GM21786 (cell line): ENCODE measurements around the gene AMOTL1.
A peak's percentile ranks its signal among the peaks of the same experiment; 100 is the strongest.

Experiments
- ATAC-seq: cut with Tn5 transposase; IDR thresholded peaks from one replicate; pipeline ENCODE4 v1.9.1; 2021; ENCODE audit not compliant: unreplicated experiment

AMOTL1 gene

GRCh38 chr11:94853836-94854235 lies 85.7 kb downstream of the AMOTL1 start:
- no peak for ATAC-seq

GRCh38 chr11:94854770-94855633 lies 86.8 kb downstream of the AMOTL1 start:
- no peak for ATAC-seq

DNA sequence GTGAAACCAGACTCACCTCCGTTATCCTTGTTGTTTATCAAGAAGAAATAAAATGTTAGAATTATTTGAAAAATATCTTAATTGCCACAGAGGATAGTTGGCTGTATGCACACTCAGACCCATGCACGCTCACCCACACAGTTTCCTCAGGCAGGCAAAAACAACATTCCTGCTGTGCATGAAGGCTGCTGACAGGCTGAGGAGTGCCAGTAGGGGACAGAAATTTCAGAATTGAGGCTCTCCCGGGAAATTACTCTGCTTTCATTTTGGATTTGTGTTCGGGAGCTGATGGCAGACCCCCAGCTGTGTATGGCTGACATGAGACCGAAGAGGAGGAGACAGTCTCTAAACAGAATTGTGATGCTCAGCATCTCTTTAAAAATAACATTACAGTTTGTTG lies 87.5 kb downstream of the AMOTL1 start:
- ATAC-seq: no peak

- no peak for ATAC-seq
Observed at GRCh38 chr11:94856443-94856842, 88.3 kb downstream of the AMOTL1 start.

DNA sequence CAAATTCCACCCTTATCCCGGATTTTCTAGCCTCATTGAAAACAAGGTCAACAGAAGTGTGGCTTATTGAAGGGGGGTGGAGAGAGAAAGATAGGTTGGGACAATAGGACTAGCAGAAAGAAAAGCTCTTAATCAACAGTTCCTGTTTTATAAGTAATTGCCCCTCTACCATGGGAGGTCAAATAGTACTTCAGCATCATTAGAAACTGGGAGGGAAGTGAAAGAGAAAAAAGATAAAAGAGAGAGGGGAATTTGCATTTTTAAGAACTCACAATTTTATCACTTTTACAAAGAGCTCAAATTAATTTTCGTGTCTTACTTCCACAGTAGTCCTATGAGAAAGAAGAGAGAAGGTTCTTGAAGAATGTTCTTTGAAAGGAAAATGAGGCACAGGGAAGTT lies 89.2 kb downstream of the AMOTL1 start:
- ATAC-seq: no peak

GRCh38 chr11:94858012-94858705 lies 90.0 kb downstream of the AMOTL1 start:
- ATAC-seq: no peak

GRCh38 chr11:94860333-94860732 lies 92.2 kb downstream of the AMOTL1 start:
- ATAC-seq: no peak

- ATAC-seq: no peak
Observed at GRCh38 chr11:94861306-94861845, 93.2 kb downstream of the AMOTL1 start.

- ATAC-seq: no peak
Observed at GRCh38 chr11:94862926-94863880, 95.0 kb downstream of the AMOTL1 start.

- ATAC-seq: no peak
Observed at GRCh38 chr11:94864506-94865045, 96.4 kb downstream of the AMOTL1 start.

DNA sequence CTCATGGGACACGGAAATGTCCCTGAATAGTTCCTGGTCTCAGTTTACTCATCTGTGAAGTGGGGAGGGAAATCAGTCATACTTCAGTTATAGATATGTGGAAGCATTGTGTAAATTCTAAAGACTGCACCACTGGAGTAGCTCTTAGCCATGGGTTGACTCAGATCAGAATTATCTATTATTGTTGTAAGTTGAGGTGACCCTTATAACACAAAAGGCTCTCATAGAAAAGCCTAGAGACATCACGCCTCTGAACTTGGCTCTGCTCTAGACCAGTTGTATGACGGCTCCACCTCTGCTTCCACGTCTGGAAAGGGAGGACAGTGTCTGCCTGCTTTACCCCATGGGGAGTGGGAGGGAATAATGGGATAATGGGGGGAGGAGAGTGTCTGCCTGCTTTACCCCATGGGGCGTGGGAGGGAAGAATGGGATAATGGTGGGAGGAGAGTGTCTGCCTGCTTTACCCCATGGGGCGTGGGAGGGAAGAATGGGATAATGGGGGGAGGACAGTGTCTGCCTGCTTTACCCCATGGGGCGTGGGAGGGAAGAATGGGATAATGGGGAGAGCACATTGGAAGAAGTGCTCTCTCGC lies 98.2 kb downstream of the AMOTL1 start:
- no peak for ATAC-seq

GRCh38 chr11:94866936-94867795 lies 99.0 kb downstream of the AMOTL1 start:
- ATAC-seq: peak; percentile 48

DNA sequence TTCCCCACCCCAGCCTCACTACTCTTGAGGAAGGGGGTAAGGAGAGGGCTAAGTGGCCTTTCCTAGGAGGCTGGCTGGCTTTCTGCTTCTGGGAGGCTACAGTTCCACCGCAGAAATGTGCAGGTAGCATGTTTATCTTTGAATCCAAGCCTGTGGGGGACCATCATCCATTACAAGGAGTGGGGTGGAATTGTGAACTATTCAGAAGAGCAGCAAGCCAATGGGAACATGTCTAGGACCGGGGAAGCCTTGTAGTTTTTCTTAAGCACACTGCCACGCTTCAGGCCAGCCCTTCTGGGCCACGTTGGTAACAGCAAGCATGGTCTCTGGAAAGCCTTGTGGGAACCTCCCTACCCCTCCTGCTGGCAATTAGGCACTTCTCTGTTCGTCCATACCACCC lies 100.3 kb downstream of the AMOTL1 start:
- no peak for ATAC-seq

DNA sequence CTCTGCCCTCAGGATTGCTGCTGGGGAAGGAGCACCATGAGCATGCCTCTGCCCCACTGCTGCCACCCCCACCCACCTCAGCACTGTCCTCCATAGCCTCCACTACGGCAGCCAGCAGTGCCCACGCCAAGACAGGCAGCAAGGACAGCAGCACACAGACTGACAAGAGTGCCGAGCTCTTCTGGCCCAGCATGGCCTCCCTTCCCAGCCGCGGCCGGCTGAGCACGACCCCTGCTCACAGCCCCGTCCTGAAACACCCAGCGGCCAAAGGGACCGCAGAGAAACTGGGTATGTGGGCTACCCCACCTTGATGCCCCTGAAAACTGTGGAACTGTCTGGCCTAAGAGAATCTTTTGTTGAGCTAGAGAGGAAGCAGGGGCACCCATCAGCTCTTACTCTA lies 101.0 kb downstream of the AMOTL1 start:
- ATAC-seq: no peak

DNA sequence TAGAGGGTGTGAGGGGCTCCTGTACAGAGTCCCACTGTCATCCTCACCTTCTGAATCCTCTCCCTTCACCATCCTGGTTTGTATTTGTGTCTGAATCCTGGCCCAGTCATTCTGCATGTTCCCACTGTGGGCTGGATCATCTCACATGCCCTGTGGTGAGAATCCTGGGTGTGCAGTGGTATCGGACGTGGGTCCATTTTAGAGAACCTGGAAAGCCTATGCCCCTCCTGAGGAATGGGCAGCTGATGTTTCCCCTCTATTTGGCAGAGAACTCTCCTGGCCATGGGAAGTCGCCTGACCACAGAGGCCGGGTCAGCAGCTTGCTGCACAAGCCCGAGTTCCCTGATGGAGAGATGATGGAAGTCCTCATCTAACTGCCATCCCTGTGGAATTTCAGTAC lies 102.3 kb downstream of the AMOTL1 start:
- ATAC-seq: no peak

GRCh38 chr11:94871491-94872185 lies 103.5 kb downstream of the AMOTL1 start:
- ATAC-seq: no peak

- ATAC-seq: no peak
Observed at GRCh38 chr11:94873916-94874540, 105.9 kb downstream of the AMOTL1 start.

DNA sequence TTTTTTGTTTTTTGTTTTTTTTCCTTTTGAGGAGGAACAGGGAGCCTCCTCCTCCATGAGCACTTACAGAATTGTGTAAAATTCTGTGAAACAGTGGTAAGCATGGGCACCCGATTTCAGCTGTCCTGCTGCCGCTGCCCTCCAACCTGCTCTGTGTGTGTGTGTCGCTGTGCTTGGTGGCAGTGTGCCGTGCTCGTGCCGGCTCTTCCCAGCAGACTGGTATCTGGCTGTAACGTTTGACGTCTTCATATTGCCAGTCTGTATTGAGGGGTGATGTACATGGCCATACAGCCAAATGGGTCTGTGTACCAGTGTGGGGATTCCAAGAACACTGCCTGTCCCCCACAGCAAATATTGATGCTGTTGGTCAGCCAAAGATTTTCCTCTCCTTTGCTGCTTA lies 108.1 kb downstream of the AMOTL1 start:
- ATAC-seq: no peak
